Activated naive CD4-positive, alpha-beta T cell treated with anti-CD3 and anti-CD28 coated beads for 36 hours (primary cell): Measurements from ENCODE around the gene CCN5. TPM values are rescaled to one million over a fixed set of nuclear protein-coding genes. Genes with fewer than 3 reads are reported as not detected.
"Not testable (repeated sequence)": the region's sequence is repeated elsewhere in the genome, so short reads cannot be mapped to it uniquely, and the experiment has no call there.

Source experiments
- CTCF ChIA-PET: fragments of 350-600 bp; sonication (Branson Sonifier 250); formaldehyde crosslinking; loops from one replicate; lab custom pipeline; 2021; ENCODE audit warnings: antibody characterized with exemption; lab: Charles Lee
- DNase-seq: peaks from one replicate; pipeline ENCODE4 v3.0.0-alpha.2; 2020
- H3K27ac Mint-ChIP-seq: one replicate; pipeline ENCODE4 v1.8.0; 2021; ENCODE audit warnings: mild to moderate bottlenecking, mixed read lengths
- H3K27me3 Mint-ChIP-seq: one replicate; pipeline ENCODE4 v1.8.0; 2021; ENCODE audit warnings: low read depth, mixed read lengths
- H3K36me3 Mint-ChIP-seq: one replicate; pipeline ENCODE4 v1.8.0; 2021; ENCODE audit warnings: low read depth, mixed read lengths
- H3K4me1 Mint-ChIP-seq: one replicate; pipeline ENCODE4 v1.8.0; 2021; ENCODE audit warnings: low read depth, mixed read lengths
- H3K4me3 Mint-ChIP-seq: one replicate; pipeline ENCODE4 v1.8.0; 2021; ENCODE audit warnings: mild to moderate bottlenecking, moderate library complexity, mixed read lengths
- H3K9me3 Mint-ChIP-seq: one replicate; pipeline ENCODE4 v1.8.0; 2021; ENCODE audit warnings: mixed read lengths
- intact Hi-C: fragments of 100-400 bp; cut with micrococcal nuclease; formaldehyde crosslinking; loops from one replicate; pipeline ENCODE4 v1.15.1; 2023
- total RNA-seq, 2 experiments: library from RNA; stranded (reverse); gene quantifications; one replicate each; pipeline ENCODE4 v1.2.3, GENCODE V29; 2021

CCN5 gene
- total RNA-seq, 2 experiments from 2014 or later: not detected

- H3K4me3 Mint-ChIP-seq, DNase-seq, H3K27me3 Mint-ChIP-seq, intact Hi-C loops, H3K36me3 Mint-ChIP-seq, H3K27ac Mint-ChIP-seq, H3K9me3 Mint-ChIP-seq: not testable (repeated sequence)
- CTCF ChIA-PET: interaction anchor here (0.9 to 1.3 kb wide), 2 partner anchors 13 to 87 kb away, joined by 3 read pairs; no protein-coding TSS in a partner anchor
- H3K4me1 Mint-ChIP-seq: peaks cover 10% of the 10 kb centered on the region
These were observed 18.1 kb upstream of the CCN5 start for GRCh38 chr20:44697041-44697440.

GRCh38 chr20:44698351-44698750, 16.8 kb upstream of the CCN5 start:
- H3K36me3 Mint-ChIP-seq: no peaks in the 10 kb centered on the region
- no peak overlapping the region for H3K4me3 Mint-ChIP-seq
- H3K27me3 Mint-ChIP-seq: no peaks in the 10 kb centered on the region
- no peak overlapping the region for H3K27ac Mint-ChIP-seq
- H3K9me3 Mint-ChIP-seq: no peaks in the 10 kb centered on the region
- H3K4me1 Mint-ChIP-seq: peaks cover 10% of the 10 kb centered on the region
- CTCF ChIA-PET: no interaction called here
- DNase-seq: no peak
- intact Hi-C loops: no loop called here

DNA sequence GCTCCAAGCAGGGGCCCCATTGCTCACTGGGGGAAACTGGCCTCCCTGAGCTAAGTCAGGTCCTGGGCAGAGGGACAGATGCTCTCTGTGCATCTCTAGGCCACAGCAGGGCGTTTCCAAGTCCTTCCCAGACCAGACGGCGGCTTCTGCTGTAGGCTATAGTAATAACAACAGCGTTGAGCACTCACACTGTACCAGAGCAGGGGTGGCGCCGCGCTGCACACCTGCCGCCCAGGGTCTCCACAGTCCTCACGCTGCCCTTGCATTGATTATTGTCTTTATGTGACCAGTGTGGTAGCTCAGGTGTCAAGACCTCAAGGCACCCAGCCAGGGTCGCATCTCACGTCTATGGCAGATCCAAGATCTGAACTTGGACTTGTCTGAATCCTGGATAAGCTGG, 14.9 kb upstream of the CCN5 start:
- CTCF ChIA-PET: no interaction called here
- peaks cover 8% of the 10 kb centered on the region for H3K4me1 Mint-ChIP-seq
- intact Hi-C loops: no loop called here
- no peak for DNase-seq
- H3K9me3 Mint-ChIP-seq: no peaks in the 10 kb centered on the region
- no peaks in the 10 kb centered on the region for H3K36me3 Mint-ChIP-seq
- no peak overlapping the region for H3K27ac Mint-ChIP-seq
- H3K27me3 Mint-ChIP-seq: no peaks in the 10 kb centered on the region
- H3K4me3 Mint-ChIP-seq: no peak overlapping the region

GRCh38 chr20:44701118-44701857, 13.9 kb upstream of the CCN5 start:
- H3K27me3 Mint-ChIP-seq: no peaks in the 10 kb centered on the region
- no peaks in the 10 kb centered on the region for H3K9me3 Mint-ChIP-seq
- no peak overlapping the region for H3K27ac Mint-ChIP-seq
- CTCF ChIA-PET: no interaction called here
- intact Hi-C loops: no loop called here
- no peak overlapping the region for H3K4me3 Mint-ChIP-seq
- DNase-seq: no peak
- H3K4me1 Mint-ChIP-seq: peaks cover under 1% of the 10 kb centered on the region
- no peaks in the 10 kb centered on the region for H3K36me3 Mint-ChIP-seq

- CTCF ChIA-PET: no interaction called here
- Mint-ChIP-seq H3K36me3 (no peaks in the 10 kb centered on the region), H3K4me3 (no peak overlapping the region), H3K27me3 (no peaks in the 10 kb centered on the region), H3K4me1 (no peaks in the 10 kb centered on the region), H3K27ac (no peak overlapping the region), H3K9me3 (no peaks in the 10 kb centered on the region)
- intact Hi-C loops: no loop called here
- no peak for DNase-seq
These were observed 13.3 kb upstream of the CCN5 start for GRCh38 chr20:44701858-44702256.

DNA sequence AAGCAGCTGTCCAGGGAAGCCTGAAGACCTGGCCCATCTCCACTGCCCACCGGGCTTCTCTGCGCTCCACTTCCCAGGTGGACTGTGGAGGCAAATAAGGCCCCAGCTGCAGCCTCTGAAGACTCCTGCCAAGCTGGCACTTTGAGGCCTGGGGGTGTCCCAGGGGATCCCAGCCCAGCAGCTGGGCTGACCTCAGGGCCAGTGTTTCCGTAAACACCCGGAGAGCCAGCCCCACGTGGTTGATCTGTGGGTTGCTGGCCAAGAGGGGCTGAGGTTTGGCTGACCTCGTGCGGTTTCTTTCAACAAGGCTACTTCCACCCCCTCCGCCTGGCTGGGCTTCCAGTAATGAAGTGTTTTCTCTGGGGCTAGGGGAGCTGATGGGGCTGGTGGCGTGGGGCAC, 12.4 kb upstream of the CCN5 start:
- DNase-seq: no peak
- CTCF ChIA-PET: interaction anchor here (0.6 kb wide), 1 partner anchor 164 kb away, joined by 3 read pairs; no protein-coding TSS in a partner anchor
- intact Hi-C loops: no loop called here

DNA sequence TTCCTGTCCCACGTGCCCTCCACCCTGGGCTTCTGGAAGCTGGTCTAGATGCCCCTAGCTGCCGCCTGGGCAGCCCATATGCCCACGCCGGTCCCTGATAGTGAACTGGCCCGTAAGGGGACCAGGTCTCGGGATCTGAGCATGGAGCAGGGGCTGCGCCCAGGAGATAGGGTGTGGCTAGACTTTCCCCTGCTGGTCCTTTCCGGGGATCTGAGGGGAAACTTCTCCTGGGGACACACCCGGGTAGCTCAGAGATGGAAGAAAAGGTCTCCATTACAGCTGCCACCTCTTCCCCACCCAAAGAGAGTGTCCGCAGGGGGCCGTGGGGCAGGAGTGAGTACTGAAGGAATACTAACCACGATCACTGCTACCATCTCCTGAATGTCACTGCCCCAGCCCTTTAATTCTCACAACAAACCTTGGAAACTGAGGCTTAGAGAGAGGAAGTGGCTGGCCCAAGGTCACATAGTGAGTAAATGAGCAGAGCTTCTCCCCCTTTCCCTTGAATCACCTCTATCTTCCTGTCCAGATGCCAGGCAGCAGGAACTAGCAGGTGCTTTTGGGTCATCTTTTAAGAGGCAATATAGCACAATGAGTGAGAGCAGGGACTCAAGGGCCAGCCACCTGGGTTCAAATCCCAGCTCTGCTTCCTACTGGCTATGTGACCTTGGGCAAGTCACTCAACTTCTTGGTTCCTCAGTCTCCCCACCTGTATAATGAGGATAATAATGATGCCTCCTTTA, 11.8 kb upstream of the CCN5 start:
- intact Hi-C loops: no loop called here
- CTCF ChIA-PET: interaction anchor here (0.6 kb wide), 1 partner anchor 164 kb away, joined by 3 read pairs; no protein-coding TSS in a partner anchor
- no peak for DNase-seq
- Mint-ChIP-seq H3K4me3 (no peak overlapping the region), H3K27ac (no peak overlapping the region), H3K27me3 (no peaks in the 10 kb centered on the region), H3K36me3 (no peaks in the 10 kb centered on the region), H3K9me3 (no peaks in the 10 kb centered on the region), H3K4me1 (no peaks in the 10 kb centered on the region)

More for the DNA sequence above, 12.4 kb upstream of the CCN5 start:
- no peaks in the 10 kb centered on the region for H3K4me1 Mint-ChIP-seq
- H3K27me3 Mint-ChIP-seq: no peaks in the 10 kb centered on the region
- no peak overlapping the region for H3K4me3 Mint-ChIP-seq
- H3K36me3 Mint-ChIP-seq: no peaks in the 10 kb centered on the region
- H3K9me3 Mint-ChIP-seq: no peaks in the 10 kb centered on the region
- H3K27ac Mint-ChIP-seq: no peak overlapping the region

DNA sequence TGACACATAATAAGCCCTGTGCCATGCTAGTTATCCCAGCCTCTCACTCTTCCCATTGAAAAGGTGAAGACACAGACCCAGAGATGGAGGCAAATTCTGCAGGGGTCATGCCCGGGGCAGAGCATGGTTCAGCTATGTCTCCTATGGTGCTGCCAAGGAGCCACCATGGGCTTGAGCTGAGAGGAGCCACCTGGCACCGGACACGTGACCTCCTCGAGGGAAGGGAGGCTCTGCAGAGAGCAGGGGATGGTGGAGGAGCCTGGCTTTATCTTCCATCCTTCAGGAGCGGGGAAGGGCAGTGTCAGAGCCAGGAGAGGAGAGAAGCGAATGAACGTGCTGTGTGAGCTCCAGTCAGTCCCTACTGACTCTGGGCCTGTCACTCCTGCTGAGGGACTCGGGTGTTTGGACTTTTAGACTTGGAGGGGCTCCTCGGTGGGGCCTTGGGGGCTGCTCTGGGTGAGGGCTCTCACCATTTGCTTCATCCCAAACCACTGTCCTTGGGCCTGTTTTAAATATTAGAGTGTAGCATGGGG, 11.1 kb upstream of the CCN5 start:
- no peak for DNase-seq
- no peaks in the 10 kb centered on the region for H3K4me1 Mint-ChIP-seq
- H3K27me3 Mint-ChIP-seq: no peaks in the 10 kb centered on the region
- intact Hi-C loops: no loop called here
- CTCF ChIA-PET: no interaction called here
- no peaks in the 10 kb centered on the region for H3K36me3 Mint-ChIP-seq
- H3K4me3 Mint-ChIP-seq: no peak overlapping the region
- no peaks in the 10 kb centered on the region for H3K9me3 Mint-ChIP-seq
- no peak overlapping the region for H3K27ac Mint-ChIP-seq

- no peaks in the 10 kb centered on the region for H3K36me3 Mint-ChIP-seq
- no peak overlapping the region for H3K27ac Mint-ChIP-seq
- CTCF ChIA-PET: no interaction called here
- intact Hi-C loops: no loop called here
- DNase-seq: no peak
- H3K9me3 Mint-ChIP-seq: no peaks in the 10 kb centered on the region
- H3K4me1 Mint-ChIP-seq: no peaks in the 10 kb centered on the region
- no peak overlapping the region for H3K4me3 Mint-ChIP-seq
- H3K27me3 Mint-ChIP-seq: no peaks in the 10 kb centered on the region
These were observed 10.6 kb upstream of the CCN5 start for GRCh38 chr20:44704551-44704971.

GRCh38 chr20:44705364-44706094, 9.6 kb upstream of the CCN5 start:
- intact Hi-C loops: no loop called here
- Mint-ChIP-seq H3K27me3 (no peaks in the 10 kb centered on the region), H3K4me1 (no peaks in the 10 kb centered on the region), H3K36me3 (no peaks in the 10 kb centered on the region), H3K9me3 (no peaks in the 10 kb centered on the region), H3K27ac (no peak overlapping the region), H3K4me3 (no peak overlapping the region)
- CTCF ChIA-PET: no interaction called here
- no peak for DNase-seq

DNA sequence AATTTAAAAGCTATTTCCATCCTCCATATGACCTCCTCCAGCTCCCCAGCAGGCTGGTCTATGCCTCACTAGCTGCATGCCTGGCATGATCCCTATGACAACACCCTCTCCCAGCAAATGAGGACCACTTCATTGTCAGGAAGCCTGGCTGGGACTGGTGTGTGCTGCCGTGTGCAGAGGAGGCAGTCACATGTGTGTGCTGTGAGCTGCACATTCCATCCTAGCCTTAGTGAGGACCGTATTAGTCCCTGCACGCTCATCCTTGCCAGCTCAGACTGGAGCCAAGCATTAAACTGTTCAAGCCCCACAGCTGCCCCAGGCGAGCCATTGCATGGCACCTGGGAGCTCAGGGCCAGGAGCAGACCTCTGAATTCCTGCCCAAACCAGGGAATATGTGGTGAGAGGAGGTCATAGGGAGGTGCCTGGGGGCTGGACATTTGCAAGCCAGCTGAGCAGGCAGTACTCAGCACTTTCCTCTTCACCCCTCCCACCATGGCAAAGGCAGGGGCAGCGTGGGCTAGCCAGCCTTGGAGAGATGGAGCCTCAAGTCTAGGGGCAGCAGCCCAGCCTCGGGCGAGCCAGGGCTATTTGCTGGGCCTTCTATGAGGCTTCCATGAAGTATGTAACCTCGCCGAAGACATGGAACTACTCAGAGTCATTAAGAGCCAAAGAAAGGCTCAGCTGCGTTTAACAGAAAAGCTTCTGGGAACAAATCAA, 8.7 kb upstream of the CCN5 start:
- intact Hi-C loops: no loop called here
- Mint-ChIP-seq H3K27ac (no peak overlapping the region), H3K9me3 (no peaks in the 10 kb centered on the region), H3K36me3 (no peaks in the 10 kb centered on the region), H3K4me1 (no peaks in the 10 kb centered on the region), H3K27me3 (no peaks in the 10 kb centered on the region), H3K4me3 (no peak overlapping the region)
- CTCF ChIA-PET: interaction anchor here (1.6 kb wide), 1 partner anchor 21 kb away, joined by 6 read pairs; no protein-coding TSS in a partner anchor
- no peak for DNase-seq
